ENCODE data around the gene SKIC3.
A peak's percentile ranks its signal among the peaks of the same experiment; 100 is the strongest.

SKIC3 gene

DNA sequence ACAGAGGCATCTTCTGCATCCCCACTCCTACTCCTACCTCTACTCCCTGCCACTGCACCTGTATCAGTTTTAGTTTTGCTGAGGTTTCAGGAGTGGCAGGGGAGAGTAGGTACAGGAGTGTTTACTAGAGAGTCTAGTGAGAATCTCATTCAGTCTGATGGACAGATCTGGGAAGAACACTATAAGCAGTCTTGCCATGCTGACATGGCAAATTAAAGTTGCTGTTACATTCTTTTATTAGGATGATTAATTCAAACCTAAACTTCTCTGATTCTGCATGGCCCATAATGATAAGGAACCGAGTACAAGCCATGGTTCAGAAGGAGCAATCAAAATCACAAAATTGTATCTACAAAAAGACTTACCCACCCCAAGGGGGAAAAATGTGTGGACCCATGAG is 7.5 kb upstream of the SKIC3 start:
- TF ChIP-seq, protein P1, sequence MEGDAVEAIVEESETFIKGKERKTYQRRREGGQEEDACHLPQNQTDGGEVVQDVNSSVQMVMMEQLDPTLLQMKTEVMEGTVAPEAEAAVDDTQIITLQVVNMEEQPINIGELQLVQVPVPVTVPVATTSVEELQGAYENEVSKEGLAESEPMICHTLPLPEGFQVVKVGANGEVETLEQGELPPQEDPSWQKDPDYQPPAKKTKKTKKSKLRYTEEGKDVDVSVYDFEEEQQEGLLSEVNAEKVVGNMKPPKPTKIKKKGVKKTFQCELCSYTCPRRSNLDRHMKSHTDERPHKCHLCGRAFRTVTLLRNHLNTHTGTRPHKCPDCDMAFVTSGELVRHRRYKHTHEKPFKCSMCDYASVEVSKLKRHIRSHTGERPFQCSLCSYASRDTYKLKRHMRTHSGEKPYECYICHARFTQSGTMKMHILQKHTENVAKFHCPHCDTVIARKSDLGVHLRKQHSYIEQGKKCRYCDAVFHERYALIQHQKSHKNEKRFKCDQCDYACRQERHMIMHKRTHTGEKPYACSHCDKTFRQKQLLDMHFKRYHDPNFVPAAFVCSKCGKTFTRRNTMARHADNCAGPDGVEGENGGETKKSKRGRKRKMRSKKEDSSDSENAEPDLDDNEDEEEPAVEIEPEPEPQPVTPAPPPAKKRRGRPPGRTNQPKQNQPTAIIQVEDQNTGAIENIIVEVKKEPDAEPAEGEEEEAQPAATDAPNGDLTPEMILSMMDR (IDR thresholded peaks at IDR 0.05; ENCODE audit: low read depth, low read length), result no peak
- no peak overlapping the region for H3K4me3 ChIP-seq (ENCODE audit: low read depth, low read length)
- DNase-seq (ENCODE audit: low read depth, low spot score), result no peak
- in situ Hi-C loops (cut with HindIII; ENCODE audit: low sequenced_read_pairs), result no loop called here

DNA sequence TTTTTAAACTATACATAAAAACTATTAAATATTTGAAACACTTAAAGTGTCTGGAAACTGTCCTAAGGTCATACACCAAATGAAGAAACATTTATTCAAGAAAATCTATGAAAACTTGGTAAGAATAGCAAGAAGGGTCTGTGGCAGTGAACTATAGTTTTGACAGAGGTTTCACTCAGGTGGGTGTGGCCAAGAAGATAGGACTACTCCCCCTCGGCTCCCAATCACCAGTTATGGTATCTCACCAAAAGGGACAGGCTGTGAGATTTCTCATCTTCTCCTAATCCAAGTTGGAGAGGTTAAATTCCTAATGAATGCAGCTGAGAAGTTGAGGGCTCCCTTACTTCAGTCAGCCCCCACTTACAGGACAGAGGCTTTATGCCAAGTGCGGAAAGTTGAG is 3.1 kb upstream of the SKIC3 start:
- H3K4me3 ChIP-seq (ENCODE audit: low read depth, low read length), result no peak overlapping the region
- no peak for DNase-seq (ENCODE audit: low read depth, low spot score)
- TF ChIP-seq, protein P1 (IDR thresholded peaks at IDR 0.05; ENCODE audit: low read depth, low read length), result no peak
- in situ Hi-C loops (cut with HindIII; ENCODE audit: low sequenced_read_pairs), result no loop called here

DNA sequence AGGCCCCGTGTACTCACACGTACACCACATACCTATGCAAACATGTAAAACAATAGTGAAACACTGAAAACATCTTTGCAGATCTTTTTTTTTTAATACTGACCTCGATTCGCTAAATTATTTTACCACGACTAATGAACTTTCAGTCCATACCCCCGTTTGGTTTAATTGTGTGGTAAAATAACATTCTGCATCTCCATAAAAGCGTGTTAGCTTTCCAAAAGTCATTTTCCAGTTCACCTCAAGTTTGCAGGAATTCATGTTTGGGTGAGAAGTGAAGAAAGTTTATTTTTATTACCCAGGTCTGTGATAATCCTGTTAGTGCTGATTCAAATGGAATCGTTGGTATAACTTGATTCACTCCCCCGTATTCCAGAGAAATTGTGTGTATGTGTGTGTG is 776 bp upstream of the SKIC3 start:
- TF ChIP-seq, protein P1 (IDR thresholded peaks at IDR 0.05; ENCODE audit: low read depth, low read length), result no peak
- DNase-seq (ENCODE audit: low read depth, low spot score), result no peak
- H3K4me3 ChIP-seq (ENCODE audit: low read depth, low read length), result peak overlapping the region; percentile 84
- in situ Hi-C loops (cut with HindIII; ENCODE audit: low sequenced_read_pairs), result no loop called here

DNA sequence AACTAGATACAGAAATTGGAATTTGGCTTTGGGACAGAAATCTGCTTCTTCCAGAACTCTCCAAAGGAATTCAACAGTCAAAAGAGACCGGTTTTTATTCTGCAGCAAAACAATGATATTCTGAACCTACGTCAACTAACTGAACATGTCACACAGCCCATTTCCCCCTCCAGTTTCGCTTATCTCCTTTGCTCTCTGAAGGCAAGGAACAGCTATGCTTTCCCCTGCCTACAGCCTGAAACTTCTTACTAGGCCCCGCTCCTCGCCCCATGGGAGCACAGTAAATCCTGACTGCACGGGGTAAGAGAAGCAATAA is 488 bp downstream of the SKIC3 start:
- DNase-seq (ENCODE audit: low read depth, low spot score), result no peak
- peak overlapping the region; percentile 84 for H3K4me3 ChIP-seq (ENCODE audit: low read depth, low read length)
- in situ Hi-C loops (cut with HindIII; ENCODE audit: low sequenced_read_pairs), result no loop called here
- TF ChIP-seq, protein P1 (IDR thresholded peaks at IDR 0.05; ENCODE audit: low read depth, low read length), result no peak

DNA sequence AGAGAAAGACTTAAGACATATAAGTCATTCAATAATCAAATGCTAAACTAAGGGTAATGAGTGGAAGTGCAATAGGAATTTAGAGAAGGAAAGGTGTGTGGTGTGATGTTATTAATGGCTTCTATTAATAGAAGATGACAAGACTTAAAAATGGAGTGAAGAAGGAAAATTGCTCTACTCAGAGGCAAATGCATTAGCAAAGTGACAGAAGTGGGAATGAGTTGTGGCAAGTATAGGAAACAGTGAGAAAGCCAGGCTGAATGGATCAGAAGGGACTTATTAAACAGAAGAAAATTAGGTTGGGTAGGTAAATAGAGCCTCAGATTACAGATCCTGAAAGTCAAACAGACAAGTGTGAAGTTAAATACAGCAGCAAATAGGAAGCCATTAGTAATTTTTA is 5.7 kb downstream of the SKIC3 start:
- in situ Hi-C loops (cut with HindIII; ENCODE audit: low sequenced_read_pairs), result no loop called here
- TF ChIP-seq, protein P1 (IDR thresholded peaks at IDR 0.05; ENCODE audit: low read depth, low read length), result no peak
- DNase-seq (ENCODE audit: low read depth, low spot score), result no peak
- H3K4me3 ChIP-seq (ENCODE audit: low read depth, low read length), result no peak overlapping the region

DNA sequence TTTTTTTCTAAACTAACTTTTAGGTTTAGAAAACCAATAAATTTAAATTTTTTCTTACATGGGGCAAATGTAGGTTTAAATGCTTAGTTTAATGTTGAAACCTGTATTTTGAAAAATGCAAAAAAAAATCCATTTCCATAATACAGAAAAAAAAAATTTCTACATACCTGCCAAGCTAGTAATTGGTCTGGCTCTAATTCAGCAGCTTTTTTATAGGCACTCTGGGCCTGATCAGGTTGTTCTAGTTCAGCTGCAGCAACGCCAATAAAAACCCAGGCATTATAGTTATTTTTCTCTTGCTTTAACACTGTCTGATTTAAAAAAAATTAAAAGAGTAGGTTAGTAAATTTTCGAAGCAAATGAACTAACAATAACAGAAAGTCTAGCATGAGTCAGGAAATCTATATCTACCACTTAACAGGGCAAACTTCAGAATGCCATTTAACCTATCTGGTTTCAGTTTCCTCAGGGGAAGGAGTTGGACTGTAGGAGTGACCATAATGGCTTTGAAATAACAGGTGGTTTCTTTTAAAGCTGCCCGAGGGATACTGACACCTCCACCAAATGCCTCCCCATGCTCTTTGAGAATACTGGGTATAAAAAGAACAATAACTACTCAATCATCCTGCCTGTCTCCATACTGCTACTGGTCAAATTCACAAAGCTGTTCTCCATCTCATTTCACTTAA is 11.6 kb downstream of the SKIC3 start:
- no peak overlapping the region for H3K4me3 ChIP-seq (ENCODE audit: low read depth, low read length)
- in situ Hi-C loops (cut with HindIII; ENCODE audit: low sequenced_read_pairs), result no loop called here
- TF ChIP-seq, protein P1 (IDR thresholded peaks at IDR 0.05; ENCODE audit: low read depth, low read length), result no peak
- no peak for DNase-seq (ENCODE audit: low read depth, low spot score)

DNA sequence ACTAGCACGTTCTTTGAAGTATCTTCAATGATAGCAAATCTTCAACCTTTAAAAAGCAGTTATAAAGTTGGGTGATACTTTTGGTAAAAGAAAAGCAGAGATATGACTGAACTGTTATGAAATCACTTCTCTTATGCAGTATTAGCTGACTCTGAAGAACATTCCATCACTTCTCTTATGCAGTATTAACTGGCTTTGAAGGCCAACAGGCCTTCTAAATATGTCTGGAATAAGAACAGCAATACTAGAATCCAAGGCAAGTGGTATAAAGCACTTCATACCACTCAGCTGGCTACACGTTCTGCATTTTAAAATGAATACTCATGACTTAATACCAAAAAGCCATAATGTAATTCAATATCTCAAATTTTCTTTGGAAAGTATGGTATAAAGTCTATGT is 17.3 kb downstream of the SKIC3 start:
- TF ChIP-seq, protein P1 (IDR thresholded peaks at IDR 0.05; ENCODE audit: low read depth, low read length), result no peak
- no peak overlapping the region for H3K4me3 ChIP-seq (ENCODE audit: low read depth, low read length)
- in situ Hi-C loops (cut with HindIII; ENCODE audit: low sequenced_read_pairs), result no loop called here
- no peak for DNase-seq (ENCODE audit: low read depth, low spot score)

All from astrocyte of the spinal cord (primary cell).